ENCODE results near the gene OLFM1.

OLFM1 gene

GRCh38 chr9:135103931-135104639, 16.6 kb downstream of the OLFM1 start:
- no peak overlapping the region for H3K4me3 ChIP-seq (ENCODE audit: low read length)
- no peak for TF ChIP-seq CTCF (conservative IDR thresholded peaks at IDR 0.05; ENCODE audit: low read depth, low read length)
- no peak for DNase-seq (ENCODE audit: low read depth)

GRCh38 chr9:135104761-135105160, 17.3 kb downstream of the OLFM1 start:
- no peak for TF ChIP-seq CTCF (conservative IDR thresholded peaks at IDR 0.05; ENCODE audit: low read depth, low read length)
- H3K4me3 ChIP-seq (ENCODE audit: low read length), result no peak overlapping the region
- no peak for DNase-seq (ENCODE audit: low read depth)

GRCh38 chr9:135105211-135105745, 17.8 kb downstream of the OLFM1 start:
- no peak for DNase-seq (ENCODE audit: low read depth)
- no peak overlapping the region for H3K4me3 ChIP-seq (ENCODE audit: low read length)
- no peak for TF ChIP-seq CTCF (conservative IDR thresholded peaks at IDR 0.05; ENCODE audit: low read depth, low read length)

GRCh38 chr9:135105938-135106491, 18.5 kb downstream of the OLFM1 start:
- no peak overlapping the region for H3K4me3 ChIP-seq (ENCODE audit: low read length)
- no peak for DNase-seq (ENCODE audit: low read depth)
- TF ChIP-seq CTCF (conservative IDR thresholded peaks at IDR 0.05; ENCODE audit: low read depth, low read length), result no peak

GRCh38 chr9:135106551-135107270, 19.2 kb downstream of the OLFM1 start:
- no peak for TF ChIP-seq CTCF (conservative IDR thresholded peaks at IDR 0.05; ENCODE audit: low read depth, low read length)
- H3K4me3 ChIP-seq (ENCODE audit: low read length), result no peak overlapping the region
- no peak for DNase-seq (ENCODE audit: low read depth)

GRCh38 chr9:135107581-135108235, 20.2 kb downstream of the OLFM1 start:
- H3K4me3 ChIP-seq (ENCODE audit: low read length), result no peak overlapping the region
- no peak for DNase-seq (ENCODE audit: low read depth)
- no peak for TF ChIP-seq CTCF (conservative IDR thresholded peaks at IDR 0.05; ENCODE audit: low read depth, low read length)
